ENCODE data around the gene NDUFB7.
A peak's percentile ranks its signal among the peaks of the same experiment; 100 is the strongest.

The NDUFB7 gene

DNA sequence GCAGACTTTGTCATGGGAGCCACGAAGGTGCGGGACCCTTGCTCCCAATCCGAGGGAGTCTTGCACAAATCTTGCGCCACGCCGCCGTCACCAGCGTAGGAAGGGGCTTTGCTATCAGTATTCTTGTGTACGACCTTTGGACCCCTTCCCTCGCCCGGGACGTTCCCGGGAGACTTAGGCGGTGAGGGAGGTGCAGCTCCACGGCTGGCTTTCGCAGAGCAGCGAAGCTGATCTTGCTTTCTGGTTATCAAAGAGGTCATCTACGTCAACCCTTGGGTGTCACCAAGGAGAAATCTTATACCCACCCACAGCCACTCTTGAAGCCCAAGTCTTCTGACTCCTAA, 41.9 kb downstream of the NDUFB7 start:
- no peak for DNase-seq (ENCODE audit: low read depth)
- H3K4me3 ChIP-seq (ENCODE audit: control insufficient read depth, low read depth, low read length), result peak overlapping the region; percentile 86
- TF ChIP-seq, protein P1, sequence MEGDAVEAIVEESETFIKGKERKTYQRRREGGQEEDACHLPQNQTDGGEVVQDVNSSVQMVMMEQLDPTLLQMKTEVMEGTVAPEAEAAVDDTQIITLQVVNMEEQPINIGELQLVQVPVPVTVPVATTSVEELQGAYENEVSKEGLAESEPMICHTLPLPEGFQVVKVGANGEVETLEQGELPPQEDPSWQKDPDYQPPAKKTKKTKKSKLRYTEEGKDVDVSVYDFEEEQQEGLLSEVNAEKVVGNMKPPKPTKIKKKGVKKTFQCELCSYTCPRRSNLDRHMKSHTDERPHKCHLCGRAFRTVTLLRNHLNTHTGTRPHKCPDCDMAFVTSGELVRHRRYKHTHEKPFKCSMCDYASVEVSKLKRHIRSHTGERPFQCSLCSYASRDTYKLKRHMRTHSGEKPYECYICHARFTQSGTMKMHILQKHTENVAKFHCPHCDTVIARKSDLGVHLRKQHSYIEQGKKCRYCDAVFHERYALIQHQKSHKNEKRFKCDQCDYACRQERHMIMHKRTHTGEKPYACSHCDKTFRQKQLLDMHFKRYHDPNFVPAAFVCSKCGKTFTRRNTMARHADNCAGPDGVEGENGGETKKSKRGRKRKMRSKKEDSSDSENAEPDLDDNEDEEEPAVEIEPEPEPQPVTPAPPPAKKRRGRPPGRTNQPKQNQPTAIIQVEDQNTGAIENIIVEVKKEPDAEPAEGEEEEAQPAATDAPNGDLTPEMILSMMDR (IDR thresholded peaks at IDR 0.05; ENCODE audit: control insufficient read depth, insufficient read depth, low read depth, low read length, missing control alignments), result no peak

DNA sequence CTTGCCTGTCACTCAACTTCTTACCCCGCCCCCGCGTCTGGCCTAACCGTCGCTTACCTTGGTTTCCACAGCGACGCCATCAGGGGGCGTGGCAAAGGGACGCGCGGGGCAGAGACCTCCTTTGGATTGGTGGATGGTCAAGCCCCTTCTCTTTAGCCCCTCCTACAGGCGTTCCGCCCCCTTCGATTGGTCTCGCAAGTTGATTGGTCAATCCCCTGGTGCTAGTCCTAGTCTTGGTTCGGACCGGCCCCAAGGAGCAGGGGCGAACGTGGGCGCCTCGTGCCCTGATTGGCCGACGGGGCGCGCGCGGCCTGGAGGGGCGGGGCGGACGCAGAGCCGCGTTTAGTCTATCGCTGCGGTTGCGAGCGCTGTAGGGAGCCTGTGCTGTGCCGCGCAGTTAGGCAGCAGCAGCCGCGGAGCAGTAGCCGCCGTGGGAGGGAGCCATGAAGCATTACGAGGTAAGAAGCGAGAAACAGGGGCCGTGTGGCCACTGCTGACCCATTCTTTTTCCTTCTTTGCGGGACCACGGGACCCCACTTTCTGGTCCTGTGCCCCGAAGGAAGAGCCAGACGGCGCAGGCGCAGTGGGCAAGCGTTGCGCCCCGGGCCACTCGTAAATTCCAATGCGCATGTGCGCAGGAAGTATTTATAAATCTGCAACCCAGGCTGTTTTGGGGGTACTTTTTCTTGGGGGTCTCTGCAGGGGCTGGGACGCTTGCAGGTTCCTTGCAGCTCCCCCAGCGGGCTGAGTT, 42.4 kb downstream of the NDUFB7 start, which contains the start of gene TECR:
Gene TECR, plus strand, starts transcription at position 341 of the 751 bp plus-strand sequence. Its CDS starts 103 bp downstream, at position 444.
- TF ChIP-seq, protein P1 (IDR thresholded peaks at IDR 0.05; ENCODE audit: control insufficient read depth, insufficient read depth, low read depth, low read length, missing control alignments), result no peak
- peak; percentile 99 for DNase-seq (ENCODE audit: low read depth)
- peak within 1 kb of the TSS; percentile 86 for H3K4me3 ChIP-seq (ENCODE audit: control insufficient read depth, low read depth, low read length)

DNA sequence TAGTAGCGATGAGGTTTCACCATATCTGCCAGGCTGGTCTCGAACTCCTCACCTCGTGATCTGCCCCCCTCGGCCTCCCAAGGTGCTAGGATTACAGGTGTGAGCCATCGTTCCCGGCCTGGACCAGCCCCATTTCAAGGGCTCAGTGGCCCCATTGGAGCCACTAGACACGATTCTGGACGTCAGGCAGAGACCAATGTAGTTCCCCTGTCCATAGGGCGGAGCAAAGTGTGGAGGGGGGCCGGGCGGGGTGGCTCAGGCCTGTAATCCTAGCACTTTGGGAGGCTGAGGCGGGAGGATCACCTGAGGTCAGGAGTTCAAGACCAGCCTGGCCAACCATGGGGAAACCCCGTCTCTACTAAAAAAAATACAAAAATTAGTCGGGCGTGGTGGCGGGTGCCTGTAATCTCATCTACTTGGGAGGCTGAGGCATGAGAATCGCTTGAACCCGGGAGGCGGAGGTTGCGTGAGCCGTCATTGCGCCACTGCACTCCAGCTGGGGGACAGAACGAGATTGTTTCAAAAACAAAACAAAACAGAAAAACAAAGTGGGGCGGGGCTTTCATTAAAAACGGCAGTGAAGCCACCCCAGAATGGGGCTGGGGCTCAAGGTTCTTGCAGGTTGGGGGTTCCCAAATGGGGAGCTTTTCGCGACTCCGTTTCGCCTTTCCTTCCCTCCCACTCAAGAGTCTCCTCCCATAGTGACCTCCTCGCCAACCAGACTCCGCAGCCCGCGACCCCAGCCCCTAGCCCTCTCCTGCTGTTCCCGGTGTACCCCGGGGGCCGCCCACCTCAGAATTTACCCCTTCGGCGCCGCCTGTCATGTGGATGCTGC, 43.2 kb downstream of the NDUFB7 start:
- peak overlapping the region; percentile 68 for H3K4me3 ChIP-seq (ENCODE audit: control insufficient read depth, low read depth, low read length)
- TF ChIP-seq, protein P1 (IDR thresholded peaks at IDR 0.05; ENCODE audit: control insufficient read depth, insufficient read depth, low read depth, low read length, missing control alignments), result no peak
- DNase-seq (ENCODE audit: low read depth), result no peak

DNA sequence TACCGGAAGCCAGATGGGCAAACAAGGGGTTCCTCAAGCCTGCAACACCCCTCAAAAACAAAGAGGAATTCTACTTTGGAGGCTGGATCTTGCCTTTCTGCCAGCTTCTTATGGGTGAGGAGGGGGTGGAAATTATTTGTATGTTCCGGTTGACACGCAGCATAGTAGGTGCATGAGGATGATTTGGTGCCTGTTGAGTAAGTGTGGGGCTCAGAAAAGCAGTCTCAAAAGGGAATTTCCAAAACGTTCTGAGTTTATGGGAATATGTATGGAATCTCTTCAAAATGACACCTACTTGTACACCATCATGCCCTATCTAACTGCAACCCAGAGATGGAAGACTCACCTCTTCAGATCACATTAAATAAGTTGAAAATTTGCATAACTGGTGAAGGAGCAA, 45.4 kb downstream of the NDUFB7 start:
- DNase-seq (ENCODE audit: low read depth), result no peak
- TF ChIP-seq, protein P1 (IDR thresholded peaks at IDR 0.05; ENCODE audit: control insufficient read depth, insufficient read depth, low read depth, low read length, missing control alignments), result no peak
- H3K4me3 ChIP-seq (ENCODE audit: control insufficient read depth, low read depth, low read length), result no peak overlapping the region

DNA sequence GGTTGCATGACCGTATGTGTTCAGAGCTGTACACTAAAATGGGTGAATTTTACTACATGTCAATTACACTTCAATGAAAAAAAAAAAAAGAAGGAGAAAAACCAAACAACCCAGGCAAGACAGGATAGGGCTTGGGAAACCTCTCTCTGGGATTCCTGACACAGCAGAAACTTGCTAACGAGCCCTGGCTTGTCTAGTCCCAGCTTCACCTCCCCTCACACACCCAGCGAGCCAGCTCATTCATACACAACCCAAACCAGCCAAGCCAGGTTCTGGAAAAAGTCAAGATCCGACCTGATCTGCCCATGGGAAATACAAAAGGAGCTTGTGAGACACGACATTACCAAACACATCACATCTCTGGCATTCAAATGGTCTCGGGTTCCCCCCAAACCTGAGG, 46.1 kb downstream of the NDUFB7 start:
- TF ChIP-seq, protein P1 (IDR thresholded peaks at IDR 0.05; ENCODE audit: control insufficient read depth, insufficient read depth, low read depth, low read length, missing control alignments), result no peak
- no peak overlapping the region for H3K4me3 ChIP-seq (ENCODE audit: control insufficient read depth, low read depth, low read length)
- DNase-seq (ENCODE audit: low read depth), result no peak

DNA sequence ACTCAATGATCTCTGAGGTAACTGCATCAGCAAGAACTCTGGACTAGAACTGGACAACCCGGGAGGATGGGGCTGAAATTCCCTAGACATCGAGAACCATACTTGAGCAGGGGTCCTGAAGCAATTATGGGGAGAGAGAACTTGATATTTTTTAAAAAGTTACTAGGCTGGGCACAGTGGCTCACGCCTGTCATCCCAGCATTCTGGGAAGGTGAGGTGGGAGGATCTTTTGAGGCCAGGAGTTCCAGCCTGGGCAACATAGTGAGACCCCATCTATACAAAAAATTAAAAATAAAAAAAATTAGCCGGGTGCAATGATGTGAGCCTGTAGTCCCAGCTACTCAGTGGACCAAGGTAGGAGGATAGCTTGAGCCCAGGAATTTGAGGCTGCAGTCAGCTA, 51.3 kb downstream of the NDUFB7 start:
- no peak for DNase-seq (ENCODE audit: low read depth)
- TF ChIP-seq, protein P1 (IDR thresholded peaks at IDR 0.05; ENCODE audit: control insufficient read depth, insufficient read depth, low read depth, low read length, missing control alignments), result no peak
- no peak overlapping the region for H3K4me3 ChIP-seq (ENCODE audit: control insufficient read depth, low read depth, low read length)

Measured in AG09309 (cell line).